ENCODE data around the gene ENG. TPM values are rescaled to one million over a fixed set of nuclear protein-coding genes. Genes with fewer than 3 reads are reported as not detected.

ENG gene
- polyA plus RNA-seq, 1 experiment: 17.2 TPM

GRCh38 chr9:127809540-127810377 lies 44.7 kb downstream of the ENG start:
- DNase-seq (ENCODE audit: low read depth, low spot score): no peak
- H3K27ac ChIP-seq (ENCODE audit: low read depth, low read length): no peak overlapping the region
- no peak for TF ChIP-seq CTCF (IDR thresholded peaks at IDR 0.05; ENCODE audit: low read depth, low read length)
- no peaks in the 10 kb centered on the region for H3K27me3 ChIP-seq (ENCODE audit: control insufficient read depth, insufficient read depth, low read length)
- ChIA-PET CTCF (no interaction called here), POLR2A (interaction anchor here (0.6 kb wide), 1 partner anchor 18 kb away, joined by 6 read pairs; no protein-coding TSS in a partner anchor)
- no peak overlapping the region for H3K4me3 ChIP-seq (ENCODE audit: low read depth, low read length)
- H3K9me3 ChIP-seq (ENCODE audit: control insufficient read depth, insufficient read depth, low read length): no peaks in the 10 kb centered on the region; the same call in 1 of the 2 replicates

GRCh38 chr9:127809002-127809539 lies 45.4 kb downstream of the ENG start:
- no peak overlapping the region for H3K4me3 ChIP-seq (ENCODE audit: low read depth, low read length)
- ChIA-PET POLR2A (interaction anchor here (0.6 kb wide), 1 partner anchor 17 kb away, joined by 6 read pairs; no protein-coding TSS in a partner anchor), CTCF (interaction anchor here (0.6 kb wide), 1 partner anchor 23 kb away, joined by 5 read pairs; the partner anchor contains the start of gene CDK9)
- H3K9me3 ChIP-seq (ENCODE audit: control insufficient read depth, insufficient read depth, low read length): no peaks in the 10 kb centered on the region
- no peaks in the 10 kb centered on the region for H3K27me3 ChIP-seq (ENCODE audit: control insufficient read depth, insufficient read depth, low read length)
- no peak overlapping the region for H3K27ac ChIP-seq (ENCODE audit: low read depth, low read length)
- TF ChIP-seq CTCF (IDR thresholded peaks at IDR 0.05; ENCODE audit: low read depth, low read length): no peak
- DNase-seq (ENCODE audit: low read depth, low spot score): no peak

GRCh38 chr9:127808347-127809001 lies 46.0 kb downstream of the ENG start:
- TF ChIP-seq CTCF (IDR thresholded peaks at IDR 0.05; ENCODE audit: low read depth, low read length): no peak
- Histone ChIP-seq H3K4me3 (ENCODE audit: low read depth, low read length) (no peak overlapping the region), H3K27ac (ENCODE audit: low read depth, low read length) (no peak overlapping the region), H3K9me3 (ENCODE audit: control insufficient read depth, insufficient read depth, low read length) (no peaks in the 10 kb centered on the region), H3K27me3 (ENCODE audit: control insufficient read depth, insufficient read depth, low read length) (no peaks in the 10 kb centered on the region)
- CTCF ChIA-PET: interaction anchor here (0.6 kb wide), 1 partner anchor 23 kb away, joined by 5 read pairs; the partner anchor contains the start of gene CDK9
- DNase-seq (ENCODE audit: low read depth, low spot score): no peak
- POLR2A ChIA-PET: interaction anchor here (0.8 kb wide), 1 partner anchor 11 kb away, joined by 5 read pairs; no protein-coding TSS in a partner anchor

- no peaks in the 10 kb centered on the region for H3K27me3 ChIP-seq (ENCODE audit: control insufficient read depth, insufficient read depth, low read length)
- CTCF ChIA-PET: no interaction called here
- H3K4me3 ChIP-seq (ENCODE audit: low read depth, low read length): no peak overlapping the region
- TF ChIP-seq CTCF (IDR thresholded peaks at IDR 0.05; ENCODE audit: low read depth, low read length): no peak
- no peak overlapping the region for H3K27ac ChIP-seq (ENCODE audit: low read depth, low read length)
- H3K9me3 ChIP-seq (ENCODE audit: control insufficient read depth, insufficient read depth, low read length): no peaks in the 10 kb centered on the region
- no peak for DNase-seq (ENCODE audit: low read depth, low spot score)
- POLR2A ChIA-PET: no interaction called here
Measured at GRCh38 chr9:127806871-127807270, 47.6 kb downstream of the ENG start.
